Colonic mucosa (tissue), 4 donors: ENCODE measurements around the gene ZNF738. TPM values are rescaled to one million over a fixed set of nuclear protein-coding genes. Genes with fewer than 3 reads are reported as not detected.
A peak's percentile ranks its signal among the peaks of the same experiment; 100 is the strongest.
"Not testable (repeated sequence)": the region's sequence is repeated elsewhere in the genome, so short reads cannot be mapped to it uniquely, and the experiment has no call there.

ENCODE experiments used
- DNase-seq: peaks from one replicate; pipeline ENCODE4 v3.0.0-alpha.2; 2020
- H3K27ac ChIP-seq: fragments of 200-600 bp; one replicate; pipeline ENCODE4 v1.8.0; 2021
- H3K27me3 ChIP-seq: fragments of 200-600 bp; one replicate; pipeline ENCODE4 v1.8.0; 2021
- H3K36me3 ChIP-seq: fragments of 200-600 bp; one replicate; pipeline ENCODE4 v1.8.0; 2021
- H3K4me1 ChIP-seq: fragments of 200-600 bp; one replicate; pipeline ENCODE4 v1.8.0; 2021; ENCODE audit warnings: mild to moderate bottlenecking
- H3K4me3 ChIP-seq: fragments of 200-600 bp; one replicate; pipeline ENCODE4 v1.8.0; 2021
- H3K9ac ChIP-seq, 2 donors: one replicate each; pipeline ENCODE4 v1.7.0; 2013; ENCODE audit warnings: control low read depth in 2 of 2, low read depth in 2 of 2, low read length in 2 of 2
- H3K9me3 ChIP-seq: fragments of 200-600 bp; one replicate; pipeline ENCODE4 v1.8.0; 2021
- CTCF ChIP-seq: fragments of 200-600 bp; IDR thresholded peaks from one replicate; pipeline ENCODE4 v1.8.0; 2022; ENCODE audit warnings: antibody characterized with exemption, mild to moderate bottlenecking
- intact Hi-C: fragments of 100-400 bp; cut with DNase I; formaldehyde crosslinking; loops from one replicate; pipeline ENCODE4 v1.14.1; 2022
- total RNA-seq, 2 donors: library from RNA; stranded (reverse); fragmentation: NEBNext Ultra II Directional in 1 of 2; extraction: Animal tissue kit (Norgen Biotek cat#: 25700) in 1 of 2; gene quantifications; one replicate each; pipeline ENCODE4 v1.2.1, GENCODE V29; 2021
- donor health status: healthy.
- donor health status: DM: no; HTN: no; CAD: no.
- donor health status: DM: no; HTN: no; CAD: no.

ZNF738 gene
- total RNA-seq, 2 donors from 2014 or later, result 4.5 to 8.7 TPM

- peak within 1 kb of the TSS; percentile 86 to 93 for H3K9ac ChIP-seq
- TF ChIP-seq CTCF, result no peak
- peak within 1 kb of the TSS; percentile 93 for H3K27ac ChIP-seq
- H3K27me3 ChIP-seq, result no peaks in the 10 kb centered on the region
- H3K4me1 ChIP-seq, result no peaks in the 10 kb centered on the region
- H3K9me3 ChIP-seq, result no peaks in the 10 kb centered on the region
- intact Hi-C loops, result no loop called here
- peaks cover 5% of the 10 kb centered on the region for H3K36me3 ChIP-seq
- peak within 1 kb of the TSS; percentile 77 for H3K4me3 ChIP-seq
- DNase-seq, result peak; percentile 93
Measured at GRCh38 chr19:21328885-21329605, 29.8 kb upstream of the ZNF738 start, which contains the start of gene ZNF708. Gene ZNF708 (minus strand): TSS chr19:21329410. CDS start chr19:21329212, 198 bp downstream.

- Histone ChIP-seq H3K27ac (no peak overlapping the region), H3K4me1 (no peaks in the 10 kb centered on the region), H3K9me3 (no peaks in the 10 kb centered on the region), H3K27me3 (no peaks in the 10 kb centered on the region), H3K36me3 (no peaks in the 10 kb centered on the region), H3K9ac (no peak overlapping the region), H3K4me3 (no peak overlapping the region)
- intact Hi-C loops, result no loop called here
- no peak for TF ChIP-seq CTCF
- no peak for DNase-seq
Measured at GRCh38 chr19:21335721-21336120, 23.1 kb upstream of the ZNF738 start.

GRCh38 chr19:21344841-21345240 lies 14.0 kb upstream of the ZNF738 start:
- DNase-seq, H3K9me3 ChIP-seq, H3K27ac ChIP-seq, H3K9ac ChIP-seq, H3K36me3 ChIP-seq, H3K4me1 ChIP-seq, intact Hi-C loops, H3K27me3 ChIP-seq, H3K4me3 ChIP-seq: not testable (repeated sequence)

- no peaks in the 10 kb centered on the region for H3K9me3 ChIP-seq
- H3K27me3 ChIP-seq, result no peaks in the 10 kb centered on the region
- no peaks in the 10 kb centered on the region for H3K36me3 ChIP-seq
- no peak overlapping the region for H3K4me3 ChIP-seq
- no peak overlapping the region for H3K9ac ChIP-seq
- no peaks in the 10 kb centered on the region for H3K4me1 ChIP-seq
- DNase-seq, result no peak
- intact Hi-C loops, result no loop called here
- no peak overlapping the region for H3K27ac ChIP-seq
- TF ChIP-seq CTCF, result no peak
Measured at GRCh38 chr19:21352830-21353229, 6.0 kb upstream of the ZNF738 start.

- Histone ChIP-seq H3K9ac (no peak overlapping the region), H3K9me3 (no peaks in the 10 kb centered on the region), H3K27ac (no peak overlapping the region), H3K36me3 (no peaks in the 10 kb centered on the region), H3K4me1 (no peaks in the 10 kb centered on the region), H3K4me3 (no peak overlapping the region), H3K27me3 (no peaks in the 10 kb centered on the region)
- intact Hi-C loops, result no loop called here
- no peak for DNase-seq
- no peak for TF ChIP-seq CTCF
Measured at GRCh38 chr19:21362291-21362690, 3.5 kb downstream of the ZNF738 start.

GRCh38 chr19:21383980-21384582 lies 25.3 kb downstream of the ZNF738 start:
- Histone ChIP-seq H3K4me1 (no peaks in the 10 kb centered on the region), H3K27ac (no peak overlapping the region), H3K9ac (no peak overlapping the region), H3K4me3 (no peak overlapping the region), H3K9me3 (peaks cover 20% of the 10 kb centered on the region), H3K27me3 (no peaks in the 10 kb centered on the region), H3K36me3 (no peaks in the 10 kb centered on the region)
- intact Hi-C loops, result no loop called here
- DNase-seq, result no peak
- no peak for TF ChIP-seq CTCF
